Heart left ventricle (tissue), 13 donors: ENCODE measurements around the gene SPOCK1.

Source experiments
- CTCF ChIP-seq, 12 donors: fragments of 200-600 bp; sonication (generic) in 4 of 12; IDR thresholded peaks; one replicate each; pipeline versions ENCODE4 v1.5.0 to v1.8.0; 2018 to 2022; ENCODE audit warnings: antibody characterized with exemption in 12 of 12, mild to moderate bottlenecking in 5 of 12
- POLR2A ChIP-seq, 2 donors: fragments of 450-650 bp; IDR thresholded peaks; one replicate each; pipeline ENCODE4 v1.6.1; 2017; ENCODE audit warnings: antibody characterized with exemption in 2 of 2, mild to moderate bottlenecking in 2 of 2, moderate library complexity in 2 of 2
- donor health status: ischemic (EF 13 %, LVEDD 7.1; RV severe dilation, severe dysfunction).
- donor health status: DM: no; HTN: yes; CAD: no.
- donor health status: DM: no; HTN: no; CAD: no.
- donor health status: ischemic (EF 25% LVEDD 6.9; RV normal size, moderate dysfunction).
- donor health status: ischemic (EF 25% LVEDD 5.7; RV mildly dilated, moderate dysfunction).
- donor health status: ischemic (EF 35%, LVEDD 5.7; RV mildly dilated, moderate dysfunction).
- donor health status: nonischemic (EF 11% LVEDD 7.7; RV severe dilation, severe dysfunction).
- donor health status: DM: yes; HTN: yes; CAD: no.
- donor health status: PGD.
- donor health status: ischemic (EF 29% LVEDD 5.4; RV normal size, mild dysfunction).
- donor health status: nonischemic (EF 23%, LVEDD 6.1; RV moderate dilation, normal function).

GRCh38 chr5:137098238-137098637, 400.9 kb downstream of the SPOCK1 start:
- TF ChIP-seq CTCF (IDR thresholded peaks at IDR 0.05) (no peak), POLR2A (IDR thresholded peaks at IDR 0.05) (no peak)
